H1 (cell line): ENCODE measurements around the gene WDR48. TPM values are rescaled to one million over a fixed set of nuclear protein-coding genes. Genes with fewer than 3 reads are reported as not detected.

ENCODE experiments used
- CTCF ChIA-PET: fragments of 300-600 bp; sonication (Branson Sonifier 250); formaldehyde crosslinking; loops from one replicate; lab custom pipeline; 2021; ENCODE audit not compliant: partially characterized antibody; lab: Charles Lee
- POLR2A ChIA-PET: fragments of 300-600 bp; sonication (Branson Sonifier 250); formaldehyde crosslinking; loops from one replicate; lab custom pipeline; 2021; ENCODE audit warnings: inconsistent platforms; ENCODE audit not compliant: partially characterized antibody; lab: Charles Lee
- DNase-seq, 2 experiments: peaks; one replicate each; pipeline versions ENCODE4 v3.0.0 to v3.0.0-alpha.2; 2010 to 2022; ENCODE audit warnings: low spot score in 2 of 2, low read depth in 1 of 2, mixed read lengths in 1 of 2
- FAIRE-seq: peaks from 2 replicates; lab custom pipeline; 2011; peaks lifted over from hg19 to GRCh38; lab: Jason Lieb, UNC
- H2AFZ ChIP-seq: 2 replicates; pipeline ENCODE4 v1.8.1; 2012; ENCODE audit warnings: low read length, inconsistent platforms
- H2AK5ac ChIP-seq: 2 replicates; pipeline ENCODE4 v1.6.1; 2013; ENCODE audit warnings: low read depth, low read length
- H2BK120ac ChIP-seq: replicated peaks from 2 replicates; pipeline ENCODE3; 2013; ENCODE audit warnings: low read depth, low read length, inconsistent platforms
- H2BK12ac ChIP-seq: 2 replicates; pipeline ENCODE4 v1.6.1; 2013; ENCODE audit warnings: low read depth, low read length
- H2BK15ac ChIP-seq: 2 replicates; pipeline ENCODE4 v1.6.1; 2013; ENCODE audit warnings: low read length
- H2BK20ac ChIP-seq: 2 replicates; pipeline ENCODE4 v1.6.1; 2013; ENCODE audit warnings: low read length
- H2BK5ac ChIP-seq: 2 replicates; pipeline ENCODE4 v1.6.1; 2013; ENCODE audit warnings: low read depth, low read length
- H3K14ac ChIP-seq: 2 replicates; pipeline ENCODE4 v1.6.1; 2013; ENCODE audit warnings: inconsistent platforms; ENCODE audit not compliant: insufficient read length
- H3K18ac ChIP-seq: 2 replicates; pipeline ENCODE4 v1.6.1; 2013; ENCODE audit warnings: low read length; ENCODE audit errors: extremely low read depth
- H3K23ac ChIP-seq: 2 replicates; pipeline ENCODE4 v1.6.1; 2013; ENCODE audit warnings: inconsistent platforms; ENCODE audit not compliant: insufficient read length
- H3K23me2 ChIP-seq: 2 replicates; pipeline ENCODE4 v1.6.1; 2013; ENCODE audit warnings: low read depth, low read length
- H3K27ac ChIP-seq: 2 replicates; pipeline ENCODE4 v1.6.1; 2011; ENCODE audit warnings: low read depth, low read length, inconsistent platforms
- H3K27me3 ChIP-seq, 4 experiments: replicated peaks in 1 of 4; 1 replicate in 1 of 4; 2 replicates in 3 of 4; pipeline versions ENCODE4 v1.6.1 to v1.8.1; 2011 to 2013; ENCODE audit warnings: low read length in 3 of 4, mild to moderate bottlenecking in 3 of 4, inconsistent platforms in 2 of 4, mixed read lengths in 2 of 4, moderate library complexity in 1 of 4; ENCODE audit not compliant: control insufficient read depth in 3 of 4, insufficient read depth in 3 of 4; ENCODE audit errors: extremely low read depth in 1 of 4
- H3K36me3 ChIP-seq, 4 experiments: 2 replicates each; pipeline versions ENCODE4 v1.6.1 to v1.8.1; 2011 to 2013; ENCODE audit warnings: mild to moderate bottlenecking in 4 of 4, low read length in 3 of 4, moderate library complexity in 2 of 4, control low read depth in 1 of 4, inconsistent platforms in 1 of 4; ENCODE audit not compliant: insufficient read depth in 4 of 4, control insufficient read depth in 2 of 4
- H3K4ac ChIP-seq: replicated peaks from 2 replicates; pipeline ENCODE3; 2013; ENCODE audit warnings: low read length, low read depth, mixed read lengths, inconsistent platforms; ENCODE audit not compliant: insufficient read length
- H3K4me1 ChIP-seq, 4 experiments: replicated peaks in 1 of 4; 1 replicate in 1 of 4; 2 replicates in 3 of 4; pipeline versions ENCODE4 v1.6.1 to v1.8.1; 2011 to 2013; ENCODE audit warnings: low read length in 3 of 4, inconsistent platforms in 2 of 4, mixed read lengths in 1 of 4; ENCODE audit not compliant: insufficient read depth in 4 of 4, control insufficient read depth in 3 of 4
- H3K4me2 ChIP-seq, 2 experiments: 2 replicates each; pipeline versions ENCODE4 v1.6.1 to v1.8.1; 2011 to 2013; ENCODE audit warnings: low read depth in 2 of 2, low read length in 2 of 2, control low read depth in 1 of 2, inconsistent platforms in 1 of 2, mild to moderate bottlenecking in 1 of 2; ENCODE audit not compliant: insufficient read depth in 1 of 2
- H3K4me3 ChIP-seq, 4 experiments: fragments of 200-600, 300-600 bp in 1 of 4; sonication (generic), shearing (Covaris generic), sonication (Bioruptor Twin) in 1 of 4; 2 replicates each; pipeline versions ENCODE4 v1.5.1 to v1.8.1; 2011 to 2016; ENCODE audit warnings: low read length in 4 of 4, low read depth in 3 of 4, control low read depth in 2 of 4, inconsistent platforms in 2 of 4, mild to moderate bottlenecking in 2 of 4, mixed read lengths in 1 of 4, moderate library complexity in 1 of 4; ENCODE audit not compliant: insufficient read depth in 2 of 4; ENCODE audit errors: extremely low read depth in 1 of 4
- H3K56ac ChIP-seq: replicated peaks from 2 replicates; pipeline ENCODE3; 2013; ENCODE audit warnings: low read depth, mild to moderate bottlenecking, mixed read lengths, low read length, inconsistent platforms; ENCODE audit not compliant: insufficient read length
- H3K79me1 ChIP-seq: 2 replicates; pipeline ENCODE4 v1.6.1; 2013; ENCODE audit warnings: low read depth, low read length, control low read depth
- H3K79me2 ChIP-seq, 2 experiments: 2 replicates each; pipeline versions ENCODE4 v1.6.1 to v1.8.1; 2012 to 2013; ENCODE audit warnings: low read length in 2 of 2, mild to moderate bottlenecking in 2 of 2, inconsistent platforms in 1 of 2; ENCODE audit not compliant: insufficient read depth in 2 of 2, control insufficient read depth in 1 of 2
- H3K9ac ChIP-seq, 4 experiments: replicated peaks in 1 of 4; 1 replicate in 1 of 4; 2 replicates in 3 of 4; pipeline versions ENCODE4 v1.6.1 to v1.8.1; 2011 to 2013; ENCODE audit warnings: low read depth in 3 of 4, low read length in 3 of 4, control low read depth in 2 of 4, mild to moderate bottlenecking in 2 of 4, moderate library complexity in 2 of 4, inconsistent platforms in 1 of 4; ENCODE audit errors: extremely low read depth in 1 of 4
- H3K9me3 ChIP-seq, 2 experiments: 2 replicates each; pipeline versions ENCODE4 v1.6.1 to v1.8.1; 2012 to 2013; ENCODE audit warnings: mild to moderate bottlenecking in 2 of 2, moderate library complexity in 2 of 2, control low read depth in 1 of 2, inconsistent platforms in 1 of 2, low read depth in 1 of 2, low read length in 1 of 2, mixed read lengths in 1 of 2; ENCODE audit not compliant: insufficient read depth in 2 of 2
- H4K20me1 ChIP-seq, 2 experiments: replicated peaks in 1 of 2; 2 replicates each; pipeline versions ENCODE3 to v1.8.1; 2011 to 2013; ENCODE audit warnings: inconsistent platforms in 2 of 2, low read length in 2 of 2, mild to moderate bottlenecking in 1 of 2; ENCODE audit not compliant: insufficient read depth in 2 of 2, control insufficient read depth in 1 of 2
- H4K5ac ChIP-seq: 2 replicates; pipeline ENCODE4 v1.6.1; 2013; ENCODE audit warnings: low read length, low read depth, mixed read lengths, inconsistent platforms; ENCODE audit not compliant: insufficient read length
- H4K8ac ChIP-seq: 2 replicates; pipeline ENCODE4 v1.8.0; 2013; ENCODE audit warnings: mild to moderate bottlenecking, moderate library complexity, low read length, inconsistent platforms; ENCODE audit not compliant: insufficient read depth; ENCODE audit errors: extremely low read depth
- H4K91ac ChIP-seq: replicated peaks from 2 replicates; pipeline ENCODE3; 2013; ENCODE audit warnings: low read length, mixed read lengths, inconsistent platforms; ENCODE audit not compliant: insufficient read length
- BACH1 ChIP-seq: IDR thresholded peaks from 2 replicates; pipeline ENCODE4 v1.6.1; 2012; ENCODE audit warnings: low read length, improper control_type of control experiment
- KDM1A ChIP-seq: fragments of 200-600, 300-600 bp; sonication (generic); IDR thresholded peaks from 2 replicates; pipeline ENCODE4 v1.7.1; 2016; ENCODE audit warnings: mild to moderate bottlenecking, low read length, borderline replicate concordance
- RNF2 ChIP-seq: fragments of 200-900, 300-1000 bp; sonication (generic); IDR thresholded peaks from 2 replicates; pipeline ENCODE4 v1.7.1; 2016; ENCODE audit warnings: borderline replicate concordance, low read depth, mild to moderate bottlenecking, antibody characterized with exemption, low read length; ENCODE audit not compliant: poor library complexity, severe bottlenecking; ENCODE audit errors: missing control alignments
- WGBS, 2 experiments: shearing (Covaris generic) in 1 of 2; methylation state at CpG; one replicate each; pipeline versions ENCODE4 v1.1.6 to v1.1.7; 2013 to 2015; ENCODE audit warnings: low lambda C conversion rate in 2 of 2, mixed read lengths in 2 of 2, inconsistent platforms in 1 of 2, low coverage in 1 of 2, missing lambda C conversion rate in 1 of 2; ENCODE audit not compliant: insufficient replicate concordance in 2 of 2, insufficient coverage in 1 of 2, insufficient read length in 1 of 2; ENCODE audit errors: extremely low coverage in 1 of 2, missing lambda C conversion rate in 1 of 2; 5-methylcytosine and 5-hydroxymethylcytosine counted together
- polyA plus RNA-seq, 7 experiments: library from polyadenylated mRNA; depleted of rRNA in 3 of 7; stranded (reverse) in 5 of 7; unstranded in 2 of 7; fragments of >200 nt in 5 of 7; fragments of 200-250 nt in 2 of 7; gene quantifications; 1 replicate in 5 of 7; 2 replicates in 1 of 7; 4 replicates in 1 of 7; pipeline versions ENCODE4 v1.2.1 to v1.2.3, GENCODE V29; 2011 to 2013; ENCODE audit warnings: missing spikeins in 2 of 7, mixed read lengths in 2 of 7
- total RNA-seq: library from RNA; stranded (reverse); fragmentation: NEBNext Ultra II Directional; extraction: Animal tissue kit (Norgen Biotek cat#: 25700); gene quantifications from 2 replicates; pipeline ENCODE4 v1.2.1, GENCODE V29; 2021

Gene WDR48
- total and polyA plus RNA-seq, 2 of the 8 experiments (the other 6 are each of a cell fraction or from before 2014, with no cell fraction given), result 21.2 to 54.1 TPM

GRCh38 chr3:39142067-39142466 is 90.3 kb downstream of the WDR48 start:
- H3K79me1 ChIP-seq, result peaks cover 2% of the 10 kb centered on the region; the same call in 1 of the 2 replicates
- H3K4ac ChIP-seq, result no peak overlapping the region
- no peak overlapping the region for H3K27ac ChIP-seq
- no peaks in the 10 kb centered on the region; the same call in 1 of the 2 replicates for H3K23me2 ChIP-seq
- H2BK120ac ChIP-seq, result no peak overlapping the region
- H2BK5ac ChIP-seq, result no peak overlapping the region
- no peak overlapping the region for H2BK20ac ChIP-seq
- peaks cover 0 to 6% of the 10 kb centered on the region in 2 experiments; a peak in 1 of 4 replicates for H3K79me2 ChIP-seq
- H2AFZ ChIP-seq, result no peak overlapping the region
- 87% methylated on average over 5 of the region's 5 CpGs; no CpG with 5 or more reads in 1 of the 2 experiments for WGBS, 2 experiments
- H3K18ac ChIP-seq, result no peak overlapping the region
- no peak overlapping the region for H3K9ac ChIP-seq
- H4K8ac ChIP-seq, result no peak overlapping the region
- no peak overlapping the region for H3K23ac ChIP-seq
- H3K27me3 ChIP-seq, result no peaks in the 10 kb centered on the region
- H4K20me1 ChIP-seq, result peaks cover 0 to 19% of the 10 kb centered on the region in 2 experiments
- H3K56ac ChIP-seq, result no peak overlapping the region
- no peak overlapping the region for H2AK5ac ChIP-seq
- no peak overlapping the region for H3K4me3 ChIP-seq
- TF ChIP-seq BACH1, result no peak
- no peak for TF ChIP-seq KDM1A
- no peak for TF ChIP-seq RNF2
- DNase-seq (no peak), FAIRE-seq (no peak)
- H3K36me3 ChIP-seq, result peaks cover 14 to 45% (median 21%) of the 10 kb centered on the region in 4 experiments; a peak in 6 of 8 replicates
- H2BK12ac ChIP-seq, result no peak overlapping the region
- no peak overlapping the region for H3K4me2 ChIP-seq
- no peak overlapping the region for H4K5ac ChIP-seq
- no peak overlapping the region for H4K91ac ChIP-seq
- POLR2A ChIA-PET, result interaction anchor here (1.4 to 2.8 kb wide), 2 partner anchors 8 to 15 kb away, joined by 3 to 16 read pairs; no protein-coding TSS in a partner anchor
- H2BK15ac ChIP-seq, result no peak overlapping the region
- H3K14ac ChIP-seq, result no peak overlapping the region
- H3K4me1 ChIP-seq, result peaks cover 0 to 5% (median 3%) of the 10 kb centered on the region in 4 experiments; a peak in 5 of 7 replicates
- no peaks in the 10 kb centered on the region for H3K9me3 ChIP-seq
- CTCF ChIA-PET, result interaction anchor here (0.9 to 3.1 kb wide), 4 partner anchors 8 to 150 kb away, joined by 3 to 11 read pairs (median 6); no protein-coding TSS in a partner anchor
